CD4-positive, alpha-beta T cell treated with Interleukin-6 for 4 hours (primary cell): ENCODE data around the gene DPH5.

Experiments
- DNase-seq: peaks from one replicate; pipeline ENCODE4 v3.0.0-alpha.2; 2020; ENCODE audit warnings: mixed read lengths

DPH5 gene

DNA sequence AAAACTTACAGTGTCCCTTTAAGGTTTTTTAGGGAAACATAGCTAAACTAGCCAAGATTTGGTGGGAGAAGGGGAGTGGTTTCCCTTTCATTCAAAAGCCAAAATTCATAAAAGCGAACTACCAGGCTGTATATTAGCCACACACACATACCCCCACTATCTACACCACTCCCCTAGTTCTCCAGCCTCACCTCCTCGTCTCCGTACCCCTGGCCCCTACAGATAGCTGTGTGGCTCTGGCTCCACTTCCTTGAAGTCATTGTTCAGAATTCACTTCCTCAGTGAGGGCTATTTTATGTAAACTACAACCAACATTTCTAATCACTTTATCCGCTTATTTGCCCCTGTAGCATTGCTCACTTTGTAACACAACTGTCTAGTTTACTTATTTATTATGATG is 5.3 kb upstream of the DPH5 start:
- no peak for DNase-seq

GRCh38 chr1:101029184-101029583 is 3.6 kb upstream of the DPH5 start:
- DNase-seq: no peak

GRCh38 chr1:101028466-101028865 is 2.9 kb upstream of the DPH5 start:
- no peak for DNase-seq

DNA sequence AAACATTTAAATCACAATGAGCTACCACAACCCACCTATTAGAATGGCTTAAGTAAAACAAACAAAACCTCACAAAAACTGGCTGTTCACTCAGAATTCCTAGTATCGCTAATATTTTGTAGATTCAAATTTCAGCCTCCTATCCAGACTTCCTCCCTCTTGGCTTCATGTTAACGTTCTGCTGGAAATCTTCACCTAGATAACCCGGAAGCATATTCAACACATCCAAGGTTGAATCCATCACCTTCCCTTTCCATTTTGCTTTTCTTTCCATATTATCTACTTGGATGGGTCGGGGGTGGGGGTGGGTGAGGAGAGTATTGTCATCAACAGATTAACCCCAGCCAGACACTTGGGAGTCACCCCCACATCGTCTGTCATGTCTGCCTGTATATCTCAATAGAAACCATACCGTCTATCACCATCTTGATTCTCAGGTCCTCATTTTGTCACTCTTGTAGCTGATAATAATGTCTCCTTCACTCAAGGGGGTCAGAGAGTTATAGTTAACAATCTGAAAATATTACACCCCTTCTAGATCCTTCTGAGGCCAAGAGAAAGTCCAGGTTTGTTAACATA is 1.7 kb upstream of the DPH5 start:
- DNase-seq: no peak

- DNase-seq: no peak
Measured at GRCh38 chr1:101026430-101026788, 825 bp upstream of the DPH5 start.

GRCh38 chr1:101025283-101025656 is 314 bp downstream of the DPH5 start:
- peak; percentile 20 for DNase-seq

DNA sequence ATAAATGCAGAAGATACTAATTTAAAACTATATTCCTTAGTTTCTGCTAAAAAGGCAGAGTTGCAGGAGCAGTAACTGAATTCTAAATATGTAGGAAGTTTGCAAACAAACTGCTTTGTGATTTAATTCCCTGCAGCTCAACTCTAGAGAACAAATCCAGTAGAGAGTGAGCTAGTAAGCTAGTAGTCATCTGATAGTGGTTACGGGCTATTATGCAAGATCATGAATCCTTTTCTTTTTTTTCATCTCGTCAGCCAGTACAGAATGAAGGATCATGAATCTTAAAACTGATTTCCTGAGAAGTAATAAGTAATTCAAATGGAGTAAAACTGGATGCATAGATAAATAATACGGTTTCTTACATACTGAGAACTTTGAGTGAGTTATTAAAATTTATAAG is 3.3 kb downstream of the DPH5 start:
- DNase-seq: no peak

DNA sequence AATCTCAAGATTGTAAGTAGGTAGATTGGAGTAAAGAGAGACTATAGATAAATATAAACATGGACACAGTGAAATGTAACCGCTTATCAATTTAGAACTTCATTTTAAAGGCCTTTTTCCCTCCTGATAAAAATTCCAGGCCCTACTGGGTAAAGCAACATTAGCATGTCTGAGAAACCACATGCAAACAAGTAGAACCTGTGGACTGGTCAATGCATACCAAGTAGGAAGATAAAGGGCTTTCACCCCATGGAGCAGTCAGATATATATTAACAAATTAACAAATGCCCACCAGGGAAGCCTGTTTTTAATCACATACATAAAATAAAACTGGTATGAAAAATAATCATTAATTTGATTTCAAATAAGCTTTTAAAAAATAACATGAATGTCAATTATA is 8.1 kb downstream of the DPH5 start:
- no peak for DNase-seq

GRCh38 chr1:101013776-101014175 is 11.8 kb downstream of the DPH5 start:
- no peak for DNase-seq

GRCh38 chr1:101008229-101008834 is 17.3 kb downstream of the DPH5 start:
- no peak for DNase-seq

GRCh38 chr1:101006553-101006952 is 19.0 kb downstream of the DPH5 start:
- DNase-seq: no peak

DNA sequence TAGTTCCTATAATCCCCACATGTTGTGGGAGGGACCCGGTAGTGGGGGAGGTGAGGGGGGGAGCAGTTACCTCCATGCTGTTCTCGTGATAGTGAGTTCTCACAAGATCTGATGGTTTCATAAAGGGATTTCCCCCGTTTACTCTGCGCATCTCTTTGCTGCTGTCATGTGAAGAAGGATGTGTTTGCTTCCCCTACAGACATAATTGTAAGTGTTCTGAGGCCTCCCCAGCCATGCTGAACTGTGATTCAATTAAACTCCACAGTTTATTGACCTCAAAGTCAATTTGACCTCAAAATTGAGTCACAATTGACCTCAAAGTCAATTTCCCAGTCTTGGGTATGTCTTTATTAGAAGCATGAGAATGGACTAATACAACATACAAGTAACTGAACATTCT is 19.7 kb downstream of the DPH5 start:
- peak; percentile 15 for DNase-seq

GRCh38 chr1:101005183-101005582 is 20.4 kb downstream of the DPH5 start:
- no peak for DNase-seq

GRCh38 chr1:101004670-101005069 is 20.9 kb downstream of the DPH5 start:
- DNase-seq: no peak

- DNase-seq: no peak
Measured at GRCh38 chr1:101004061-101004460, 21.5 kb downstream of the DPH5 start.

DNA sequence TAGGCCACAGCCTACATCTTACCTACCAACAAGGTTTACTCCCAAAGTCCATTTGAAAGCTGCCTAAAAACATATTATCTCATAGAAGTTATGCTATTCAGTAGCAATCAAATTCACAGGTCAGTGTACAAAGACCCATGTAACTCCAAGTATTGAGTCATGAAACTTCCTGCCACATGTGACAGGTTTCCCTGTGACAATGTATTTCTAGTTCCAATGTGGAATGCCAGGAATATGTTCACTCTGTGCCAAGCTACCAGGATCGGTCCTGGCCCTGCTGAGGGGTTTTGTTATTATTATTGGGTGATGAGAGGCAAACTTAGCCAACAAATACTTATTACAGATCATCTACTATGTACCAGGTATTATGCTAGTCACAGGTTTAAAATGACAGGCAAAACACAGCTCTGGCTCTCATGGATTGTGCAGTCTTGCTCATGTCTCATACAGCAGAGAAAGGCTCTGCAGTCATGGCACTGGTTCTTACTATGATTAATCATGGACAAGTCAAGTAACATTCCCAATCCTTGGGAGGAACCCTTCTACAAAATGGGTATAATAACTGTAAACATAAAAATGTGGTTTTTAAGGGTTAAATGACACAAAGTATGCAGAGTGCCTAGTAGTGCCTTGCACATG is 22.5 kb downstream of the DPH5 start:
- DNase-seq: no peak

GRCh38 chr1:101002551-101002950 is 23.0 kb downstream of the DPH5 start:
- peak; percentile 19 for DNase-seq

DNA sequence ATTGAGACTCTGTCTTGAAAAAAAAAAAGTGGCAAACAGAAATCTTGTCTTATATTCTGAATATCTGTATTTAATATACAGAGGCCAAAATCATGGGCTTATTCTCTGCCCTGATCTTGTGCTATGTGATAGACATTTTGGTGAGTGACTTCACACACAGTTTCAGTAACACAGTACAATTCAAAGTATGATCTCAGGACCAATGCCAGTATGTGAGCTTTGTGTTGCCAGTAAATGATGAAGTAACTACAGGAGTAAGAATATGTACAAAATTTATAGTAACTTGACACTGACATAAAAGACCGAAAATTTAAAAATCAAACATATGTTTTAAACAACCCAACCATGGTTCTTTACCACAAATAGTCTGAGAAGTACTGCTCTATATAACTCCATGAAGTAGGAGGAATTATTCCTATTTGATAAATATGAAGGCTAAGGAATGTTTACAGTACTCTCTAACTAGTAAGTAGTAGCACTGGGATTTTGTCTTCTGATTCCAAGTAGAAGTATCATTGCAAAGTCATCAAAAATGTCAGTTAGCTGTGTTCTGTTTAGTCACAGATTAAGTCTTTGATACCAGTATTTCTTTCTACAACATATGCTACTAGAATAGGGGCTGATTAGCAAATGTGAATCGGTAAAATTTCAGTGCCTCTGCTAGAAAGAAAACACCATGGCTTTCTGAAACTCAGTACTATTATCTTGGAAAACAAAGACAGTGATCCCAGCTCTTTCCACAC is 25.3 kb downstream of the DPH5 start:
- no peak for DNase-seq

DNA sequence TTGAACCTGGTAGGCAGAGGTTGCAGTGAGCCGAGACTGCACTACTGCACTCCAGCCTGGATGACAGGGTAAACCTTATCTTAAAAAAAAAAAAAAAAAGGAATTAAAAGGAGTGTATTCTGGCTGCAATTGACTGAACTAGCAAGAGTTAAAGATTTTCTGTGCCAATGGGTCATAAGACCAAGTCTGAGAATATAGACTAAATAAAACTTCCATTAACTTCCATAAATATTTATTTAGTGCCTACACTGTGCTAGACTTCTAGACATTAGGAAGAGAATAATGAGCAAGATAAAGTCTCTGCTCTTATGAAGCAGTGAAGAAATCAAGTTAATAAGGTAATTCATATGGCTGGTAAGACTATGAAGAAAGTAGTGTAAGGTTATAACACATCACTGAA is 27.2 kb downstream of the DPH5 start:
- no peak for DNase-seq

GRCh38 chr1:100995198-100995988 is 30.2 kb downstream of the DPH5 start:
- DNase-seq: no peak

GRCh38 chr1:100989306-100990077 is 36.1 kb downstream of the DPH5 start:
- no peak for DNase-seq

DNA sequence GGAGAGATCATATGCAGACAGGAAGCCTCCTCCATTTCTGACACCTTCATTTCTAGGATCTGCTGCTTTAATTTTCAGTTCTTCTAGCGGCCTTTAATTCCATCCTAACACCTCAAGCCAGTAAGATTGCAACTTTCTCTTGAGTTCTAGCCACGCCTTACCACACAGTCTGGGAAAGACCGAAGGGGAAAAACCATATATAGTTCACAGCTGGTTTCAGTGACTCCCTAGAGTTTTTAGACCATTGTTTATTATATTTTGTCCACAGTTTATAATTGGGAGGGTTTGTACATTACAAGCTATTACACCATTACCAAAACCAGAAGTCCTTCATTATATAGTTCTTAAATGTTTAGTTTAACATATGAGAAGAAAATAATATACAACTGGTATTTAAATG is 37.5 kb downstream of the DPH5 start:
- no peak for DNase-seq

DNA sequence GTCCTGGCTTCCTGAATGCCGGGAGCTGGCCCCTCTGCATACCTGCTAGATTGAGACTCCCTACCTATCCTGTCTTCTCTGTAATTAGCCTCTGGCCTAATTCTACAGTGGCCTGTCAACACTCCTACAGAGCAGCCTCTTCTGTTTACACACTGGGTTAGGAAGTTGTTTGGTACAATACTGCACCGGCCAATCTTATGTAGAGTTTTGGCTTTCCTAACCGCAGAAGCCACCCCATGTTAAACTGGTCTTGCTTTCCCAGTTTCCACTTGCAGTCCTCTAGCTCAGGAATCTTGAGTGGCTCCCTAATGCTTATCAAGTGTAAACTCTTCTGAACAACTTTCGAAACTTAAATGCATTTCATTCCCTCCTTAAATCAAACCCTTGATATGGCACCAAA is 42.8 kb downstream of the DPH5 start:
- no peak for DNase-seq
